HG03097 (cell line): ENCODE measurements around the gene AGA.

Source experiments
- ATAC-seq: cut with Tn5 transposase; IDR thresholded peaks from one replicate; pipeline ENCODE4 v1.9.1; 2021; ENCODE audit not compliant: unreplicated experiment, low FRiP score

AGA gene

GRCh38 chr4:177448850-177449249 is 6.6 kb upstream of the AGA start:
- no peak for ATAC-seq

- no peak for ATAC-seq
Measured at GRCh38 chr4:177447417-177448004, 5.3 kb upstream of the AGA start.

- no peak for ATAC-seq
Measured at GRCh38 chr4:177446586-177446985, 4.3 kb upstream of the AGA start.

GRCh38 chr4:177444911-177445736 is 2.9 kb upstream of the AGA start:
- ATAC-seq = no peak

- ATAC-seq = no peak
Measured at GRCh38 chr4:177441061-177441802, 1.0 kb downstream of the AGA start.

GRCh38 chr4:177436456-177436855 is 5.8 kb downstream of the AGA start:
- ATAC-seq = no peak

GRCh38 chr4:177434667-177435066 is 7.6 kb downstream of the AGA start:
- no peak for ATAC-seq

GRCh38 chr4:177427192-177427591 is 15.0 kb downstream of the AGA start:
- no peak for ATAC-seq

- no peak for ATAC-seq
Measured at GRCh38 chr4:177419434-177419833, 22.8 kb downstream of the AGA start.

- ATAC-seq = no peak
Measured at GRCh38 chr4:177413656-177414055, 28.6 kb downstream of the AGA start.

GRCh38 chr4:177413076-177413475 is 29.2 kb downstream of the AGA start:
- no peak for ATAC-seq

- no peak for ATAC-seq
Measured at GRCh38 chr4:177411996-177412395, 30.2 kb downstream of the AGA start.

- no peak for ATAC-seq
Measured at GRCh38 chr4:177410566-177410965, 31.7 kb downstream of the AGA start.

- ATAC-seq = no peak
Measured at GRCh38 chr4:177408023-177408422, 34.2 kb downstream of the AGA start.

GRCh38 chr4:177405508-177405907 is 36.7 kb downstream of the AGA start:
- ATAC-seq = no peak

GRCh38 chr4:177404986-177405385 is 37.3 kb downstream of the AGA start:
- ATAC-seq = no peak

GRCh38 chr4:177404342-177404741 is 37.9 kb downstream of the AGA start:
- no peak for ATAC-seq

GRCh38 chr4:177403746-177404145 is 38.5 kb downstream of the AGA start:
- no peak for ATAC-seq

- no peak for ATAC-seq
Measured at GRCh38 chr4:177401658-177402273, 40.5 kb downstream of the AGA start.

- no peak for ATAC-seq
Measured at GRCh38 chr4:177400030-177400429, 42.2 kb downstream of the AGA start.

- no peak for ATAC-seq
Measured at GRCh38 chr4:177396352-177396751, 45.9 kb downstream of the AGA start.
